ENCODE measurements around the gene MAPK13.
"Not testable (repeated sequence)": the region's sequence is repeated elsewhere in the genome, so short reads cannot be mapped to it uniquely, and the experiment has no call there.

MAPK13 gene

GRCh38 chr6:36128793-36129192 is 1.5 kb upstream of the MAPK13 start:
- no peak for DNase-seq

- not testable (repeated sequence) for DNase-seq
These were observed 979 bp upstream of the MAPK13 start for GRCh38 chr6:36129334-36129733.

- peak; percentile 67 for DNase-seq
These were observed 576 bp downstream of the MAPK13 start for GRCh38 chr6:36130667-36131510.

GRCh38 chr6:36131511-36132245 is 1.4 kb downstream of the MAPK13 start:
- peak; percentile 23 for DNase-seq

- DNase-seq = no peak
These were observed 2.1 kb downstream of the MAPK13 start for GRCh38 chr6:36132246-36132895.

- no peak for DNase-seq
These were observed 2.8 kb downstream of the MAPK13 start for GRCh38 chr6:36133148-36133547.

- no peak for DNase-seq
These were observed 3.6 kb downstream of the MAPK13 start for GRCh38 chr6:36133912-36134311.

GRCh38 chr6:36135053-36135731 is 4.9 kb downstream of the MAPK13 start:
- no peak for DNase-seq

GRCh38 chr6:36136034-36136433 is 5.7 kb downstream of the MAPK13 start:
- DNase-seq = no peak

- DNase-seq = no peak
These were observed 6.2 kb downstream of the MAPK13 start for GRCh38 chr6:36136551-36136950.

GRCh38 chr6:36138667-36139066 is 8.4 kb downstream of the MAPK13 start:
- DNase-seq = no peak

- DNase-seq = no peak
These were observed 9.1 kb downstream of the MAPK13 start for GRCh38 chr6:36139431-36139830.

GRCh38 chr6:36139991-36140710 is 9.8 kb downstream of the MAPK13 start:
- DNase-seq = no peak

- DNase-seq = no peak
These were observed 10.8 kb downstream of the MAPK13 start for GRCh38 chr6:36141091-36141490.

- DNase-seq = no peak
These were observed 11.6 kb downstream of the MAPK13 start for GRCh38 chr6:36141961-36142360.

GRCh38 chr6:36142971-36143838 is 12.9 kb downstream of the MAPK13 start:
- no peak for DNase-seq

- DNase-seq = no peak
These were observed 15.2 kb downstream of the MAPK13 start for GRCh38 chr6:36145495-36145894.

- DNase-seq = no peak
These were observed 17.0 kb downstream of the MAPK13 start for GRCh38 chr6:36147294-36147693.

- DNase-seq = no peak
These were observed 19.2 kb downstream of the MAPK13 start for GRCh38 chr6:36149476-36149875.

GRCh38 chr6:36150283-36150682 is 20.0 kb downstream of the MAPK13 start:
- DNase-seq = no peak

- DNase-seq = peak; percentile 18
These were observed 24.0 kb downstream of the MAPK13 start for GRCh38 chr6:36154286-36154685.

All from DMS79 (cell line).